NCI-H2196 treated with DMSO at 0.1 percent for 48 hours (cell line): ENCODE results near the gene LVRN.

ENCODE experiments used
- DNase-seq: peaks from one replicate; lab custom pipeline; 2025; ENCODE audit not compliant: unreplicated experiment; lab: John Stamatoyannopoulos, UW

LVRN gene

DNA sequence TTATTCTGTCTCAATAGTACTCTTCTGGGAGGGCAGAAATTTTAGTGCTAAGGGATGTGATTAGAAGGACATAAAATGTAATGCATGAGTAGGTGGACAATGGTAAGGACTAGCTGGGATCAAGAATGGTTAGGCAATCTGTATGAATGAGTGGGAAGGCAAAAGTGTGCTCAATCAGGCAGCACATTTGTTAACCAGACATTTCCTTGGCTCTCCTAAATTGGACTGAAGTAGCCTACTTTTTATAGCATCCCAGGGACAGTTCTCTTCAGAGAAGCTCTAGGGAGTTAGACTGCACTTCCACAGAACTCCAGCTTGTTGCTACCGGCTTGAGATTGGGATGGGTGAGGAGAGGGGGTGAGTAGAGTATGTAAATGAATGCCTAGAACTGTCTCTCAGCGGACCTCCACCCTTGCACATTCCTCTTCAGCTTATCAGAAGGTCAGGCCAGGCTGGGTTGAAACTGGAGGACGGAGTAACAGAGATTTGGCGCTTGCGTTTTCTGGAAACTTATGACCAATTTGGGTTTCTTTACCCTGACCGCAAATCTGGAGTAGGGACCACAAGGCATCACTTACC lies 51.0 kb downstream of the LVRN start:
- no peak for DNase-seq

DNA sequence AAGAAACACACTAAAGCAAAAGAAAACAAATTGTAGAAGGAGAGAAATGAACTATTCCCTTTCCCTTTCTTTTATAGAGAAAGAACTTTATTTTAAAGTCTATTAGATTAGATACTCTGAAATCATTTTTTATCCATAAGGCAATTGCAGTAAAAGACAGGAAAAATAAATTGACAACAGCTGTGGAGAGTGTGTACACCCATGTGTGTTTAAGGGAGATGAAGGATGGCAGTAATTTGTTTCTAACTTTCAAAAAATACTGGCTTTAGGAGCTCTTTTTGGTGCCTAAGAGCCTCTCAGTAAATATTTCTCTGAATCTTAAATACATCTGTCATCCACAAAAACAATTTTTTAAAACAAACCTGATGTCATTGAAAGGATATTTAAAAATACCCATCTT lies 51.7 kb downstream of the LVRN start:
- DNase-seq = no peak

DNA sequence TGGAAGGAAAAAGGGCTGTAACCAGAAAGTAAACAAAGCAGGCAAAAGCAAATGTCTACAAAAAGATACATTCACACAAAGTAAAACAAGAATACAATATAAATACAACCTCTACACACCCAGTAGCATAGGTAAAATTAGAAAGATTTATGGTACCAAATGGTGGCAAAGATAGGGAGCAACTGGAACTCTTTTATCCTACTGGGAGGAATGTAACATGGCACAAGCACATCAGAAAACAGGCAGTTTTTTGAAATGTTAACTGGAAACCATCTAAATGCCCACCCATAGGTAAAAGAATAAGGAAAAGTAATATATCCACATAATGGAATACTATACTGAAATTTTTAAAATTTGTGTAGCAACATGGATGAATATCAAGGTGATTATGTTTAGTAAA lies 61.3 kb downstream of the LVRN start:
- no peak for DNase-seq

DNA sequence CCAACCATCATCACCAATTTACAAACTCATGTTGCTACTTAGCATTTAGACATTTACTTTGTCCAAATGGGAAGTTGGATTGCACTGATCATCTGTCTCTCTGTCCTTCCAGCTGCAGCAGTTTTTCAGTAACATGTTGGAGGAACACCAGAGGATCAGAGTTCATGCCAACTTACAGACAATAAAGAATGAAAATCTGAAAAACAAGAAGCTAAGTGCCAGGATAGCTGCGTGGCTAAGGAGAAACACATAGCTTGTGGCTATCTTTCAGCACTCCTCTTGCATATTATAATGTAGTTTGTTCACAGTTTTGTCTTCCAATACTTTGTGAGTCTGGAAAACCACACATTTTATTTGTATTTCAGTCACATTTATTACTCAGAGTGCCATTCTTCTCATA lies 63.6 kb downstream of the LVRN start:
- no peak for DNase-seq

DNA sequence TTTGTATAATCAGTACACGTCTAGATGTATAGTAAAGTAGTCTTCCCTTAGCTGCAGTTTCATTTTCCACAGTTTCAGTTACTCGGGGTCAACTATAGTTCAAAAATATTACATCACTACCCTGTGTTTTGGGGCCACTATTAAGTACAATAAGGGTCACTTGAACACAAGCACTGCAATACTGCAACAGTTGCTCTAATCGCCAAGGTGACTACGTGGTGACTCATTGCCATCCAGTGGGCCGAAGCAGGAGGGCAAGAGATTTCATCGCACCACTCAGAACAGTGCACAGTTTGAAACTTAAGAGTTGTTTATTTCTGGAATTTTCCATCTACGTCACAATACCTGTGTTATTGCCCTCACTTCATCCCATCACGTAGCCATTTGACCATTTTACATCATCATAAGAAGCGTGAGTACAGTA lies 69.8 kb downstream of the LVRN start, which contains the start of gene ARL14EPL:
Gene ARL14EPL, plus strand, starts transcription at position 379 of the 424 bp plus-strand sequence. CDS start 18,994 bp downstream, outside the sequence.
- no peak for DNase-seq

DNA sequence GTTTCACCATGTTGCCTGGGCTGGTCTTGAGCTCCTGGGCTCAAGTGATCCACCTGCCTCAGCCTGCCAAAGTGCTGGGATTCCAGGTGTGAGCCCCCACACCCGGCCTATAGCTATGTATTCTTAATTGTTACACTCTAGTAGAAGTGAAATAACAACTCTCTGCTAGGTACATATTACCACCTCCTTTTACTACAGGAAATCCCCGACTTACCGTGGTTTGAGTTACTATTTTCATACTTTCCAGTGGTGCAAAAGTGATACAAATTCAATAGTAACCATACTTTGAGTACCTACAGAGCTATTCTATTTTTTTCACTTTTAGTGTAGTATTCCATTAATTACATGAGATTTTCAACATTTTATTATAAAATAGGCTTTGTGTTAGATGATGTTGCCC lies 70.7 kb downstream of the LVRN start:
- no peak for DNase-seq

DNA sequence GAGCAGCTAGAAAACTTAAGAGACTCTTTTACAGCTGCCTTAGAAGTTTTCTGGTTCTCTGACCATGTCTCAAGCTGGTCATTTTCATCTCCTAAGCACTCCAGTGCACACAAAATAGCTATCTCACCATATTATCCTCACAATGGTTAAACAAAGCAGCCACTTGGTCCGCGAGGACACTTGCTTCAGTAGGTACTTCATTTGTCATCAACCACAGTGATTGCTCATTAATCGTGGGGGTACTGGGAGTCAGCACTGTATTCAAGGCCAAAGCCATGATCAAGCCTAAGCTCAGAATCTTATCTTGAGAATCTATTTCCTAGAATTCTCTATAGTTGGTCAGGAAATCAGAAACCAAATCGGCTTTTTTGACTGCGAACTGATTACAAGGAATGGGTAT lies 72.8 kb downstream of the LVRN start:
- DNase-seq = no peak

DNA sequence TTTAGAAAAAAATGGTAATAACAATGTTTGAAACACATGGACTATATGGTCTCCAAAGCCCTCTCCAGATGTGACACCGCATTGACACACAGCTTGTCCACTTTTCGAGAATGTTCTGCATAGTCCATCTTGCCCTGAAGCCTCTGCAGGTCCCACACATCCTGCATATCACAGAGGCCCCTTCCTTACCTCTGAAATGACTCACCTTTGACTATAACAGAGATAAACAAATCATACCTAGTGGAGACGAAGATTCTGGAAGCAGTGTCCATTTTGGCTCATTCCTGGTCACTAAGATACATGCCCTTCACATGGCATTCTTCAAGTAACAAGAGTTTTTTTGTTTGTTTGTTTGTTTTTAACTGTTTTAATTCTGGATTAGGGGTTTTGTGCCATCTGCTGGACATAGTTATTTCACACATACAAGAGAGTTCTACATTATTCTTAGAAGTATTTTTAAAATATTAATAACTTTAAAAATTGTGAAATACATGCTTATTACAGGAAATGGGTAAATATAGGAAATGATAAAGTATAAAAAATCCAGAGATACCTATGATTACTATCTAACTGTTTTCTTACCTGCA lies 75.1 kb downstream of the LVRN start:
- no peak for DNase-seq

DNA sequence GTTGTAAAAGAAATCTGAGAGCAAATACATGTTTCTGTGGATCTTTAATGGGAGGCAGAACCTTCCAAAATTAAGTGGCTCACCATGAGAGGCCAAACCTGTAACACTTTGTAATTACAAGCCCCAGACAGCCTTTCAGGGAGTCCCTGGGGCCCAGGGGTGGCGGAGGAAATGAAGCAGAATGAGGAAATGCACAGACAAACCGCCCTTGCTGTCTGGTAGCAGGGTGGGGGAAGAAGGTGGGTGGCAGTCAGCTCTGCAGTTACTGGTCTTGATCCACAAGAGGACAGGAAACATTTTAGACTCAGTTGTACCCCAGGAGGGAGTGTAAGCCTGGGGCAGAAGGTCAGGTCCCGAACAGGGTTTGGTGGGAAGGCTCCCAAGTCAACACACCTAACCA lies 76.5 kb downstream of the LVRN start:
- no peak for DNase-seq

DNA sequence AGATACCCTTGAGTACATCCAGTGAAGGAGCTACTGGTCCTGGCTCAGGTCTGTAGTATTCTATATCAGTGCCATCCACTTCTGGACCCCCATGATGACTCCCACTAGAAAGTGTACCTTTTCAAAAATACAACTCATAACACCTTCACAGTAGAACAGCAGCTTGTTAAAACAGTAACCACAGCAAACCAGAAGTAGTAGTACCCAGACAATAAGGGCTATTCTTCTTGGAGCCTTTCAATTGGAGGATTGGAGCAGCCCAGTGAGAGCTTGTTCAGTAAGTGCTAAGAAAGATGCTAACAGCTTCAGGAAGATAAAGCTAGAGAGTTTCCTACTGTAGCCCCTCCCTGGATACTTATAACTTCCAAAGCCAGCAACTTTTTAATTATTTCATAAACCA lies 80.1 kb downstream of the LVRN start:
- DNase-seq = no peak

DNA sequence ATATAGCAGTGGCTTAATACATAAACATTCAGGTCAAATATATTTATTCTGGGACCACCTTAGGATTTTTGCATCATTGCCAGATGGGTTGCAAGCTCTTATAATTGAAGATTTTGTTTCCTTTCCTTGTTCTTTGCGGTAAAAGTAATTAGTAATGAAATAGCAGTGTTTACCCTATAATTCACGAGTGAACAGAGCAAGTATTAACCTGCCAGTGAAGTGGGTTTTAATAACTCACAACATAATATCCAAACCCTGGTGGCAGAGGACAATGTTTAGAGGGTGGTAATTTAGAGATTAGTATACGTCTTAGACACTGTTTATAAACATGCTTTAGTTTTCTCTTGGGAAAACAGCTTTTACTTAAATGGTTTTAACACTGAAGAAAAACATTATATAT lies 81.8 kb downstream of the LVRN start:
- DNase-seq = no peak

DNA sequence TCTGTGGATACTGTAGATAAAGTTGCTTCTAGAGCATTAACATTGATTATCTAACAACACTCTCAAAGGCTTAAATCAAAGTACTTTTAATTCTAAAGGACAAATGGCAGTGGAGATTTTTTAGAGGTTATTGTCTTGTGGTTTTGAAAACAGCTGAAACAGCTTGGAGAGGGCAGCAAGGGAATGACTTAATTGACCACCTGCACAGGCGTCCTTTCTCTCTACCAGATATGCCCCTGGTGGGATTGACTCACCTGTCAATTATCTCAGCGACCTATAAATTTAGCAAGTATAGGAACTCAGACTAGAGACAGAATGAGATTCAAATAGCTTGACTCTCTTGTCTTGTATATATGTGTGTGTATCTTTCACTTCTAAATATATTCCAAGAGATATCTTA lies 83.5 kb downstream of the LVRN start:
- no peak for DNase-seq

DNA sequence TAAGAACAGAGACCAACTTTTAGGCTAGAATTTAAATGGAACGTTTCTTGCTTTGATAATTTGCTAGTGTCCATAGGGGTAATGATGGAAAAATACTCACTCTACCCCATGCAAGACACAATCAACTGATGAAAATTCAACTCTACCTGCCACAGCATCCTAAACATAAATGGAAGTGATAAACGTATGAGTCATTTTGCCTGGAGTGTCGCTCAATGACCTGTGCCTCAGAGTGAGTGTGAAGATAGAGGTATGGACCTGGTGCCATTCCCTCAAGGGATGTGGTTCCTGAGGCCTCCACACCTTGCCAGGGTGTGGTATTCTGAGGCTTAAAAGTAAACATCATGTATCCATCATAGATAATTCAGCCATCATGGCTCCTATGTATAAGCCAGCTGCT lies 84.0 kb downstream of the LVRN start:
- DNase-seq = no peak

DNA sequence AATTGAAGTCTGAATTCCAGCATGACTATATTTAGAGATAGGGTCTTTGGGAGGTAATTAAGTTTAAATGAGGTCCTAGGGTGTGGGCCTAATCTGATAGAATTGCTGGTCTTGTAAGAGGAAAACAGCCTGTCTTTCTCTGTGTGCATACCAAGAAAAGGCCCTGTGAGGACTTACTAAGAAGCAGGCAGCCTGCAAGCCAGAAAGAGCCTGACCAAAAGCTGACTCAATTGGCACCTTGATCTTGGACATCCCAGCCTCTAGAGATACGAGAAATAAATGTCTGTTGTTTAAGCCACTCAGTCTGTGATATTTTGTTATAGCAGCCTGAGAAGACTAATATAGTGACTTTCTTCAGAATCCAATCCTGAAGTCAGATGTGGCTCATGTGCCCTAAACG lies 84.5 kb downstream of the LVRN start:
- no peak for DNase-seq

DNA sequence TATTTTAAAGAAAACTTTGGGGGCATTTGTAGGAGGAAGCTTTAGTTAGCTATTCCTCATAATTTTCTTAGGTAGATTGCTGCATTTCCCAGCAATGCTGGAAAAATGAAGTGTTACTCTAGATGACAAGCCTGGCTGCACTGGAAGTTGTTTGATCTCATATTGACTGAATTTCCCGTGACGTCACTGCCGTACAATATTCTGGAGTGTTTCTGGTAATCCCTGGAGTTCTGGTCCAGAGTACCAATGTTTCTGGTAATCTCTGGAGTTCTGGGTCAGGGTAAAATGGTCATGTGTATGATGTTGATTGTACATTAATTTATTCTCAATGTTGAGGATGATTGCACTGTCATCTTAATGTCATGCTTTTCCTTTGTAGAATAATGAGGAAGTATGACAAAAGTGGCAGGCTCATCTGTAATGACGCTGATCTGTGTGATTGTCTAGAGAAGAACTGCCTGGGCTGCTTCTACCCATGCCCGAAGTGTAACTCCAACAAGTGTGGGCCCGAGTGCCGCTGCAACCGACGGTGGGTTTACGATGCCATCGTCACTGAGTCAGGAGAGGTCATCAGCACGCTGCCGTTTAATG lies 96.2 kb downstream of the LVRN start:
- no peak for DNase-seq

DNA sequence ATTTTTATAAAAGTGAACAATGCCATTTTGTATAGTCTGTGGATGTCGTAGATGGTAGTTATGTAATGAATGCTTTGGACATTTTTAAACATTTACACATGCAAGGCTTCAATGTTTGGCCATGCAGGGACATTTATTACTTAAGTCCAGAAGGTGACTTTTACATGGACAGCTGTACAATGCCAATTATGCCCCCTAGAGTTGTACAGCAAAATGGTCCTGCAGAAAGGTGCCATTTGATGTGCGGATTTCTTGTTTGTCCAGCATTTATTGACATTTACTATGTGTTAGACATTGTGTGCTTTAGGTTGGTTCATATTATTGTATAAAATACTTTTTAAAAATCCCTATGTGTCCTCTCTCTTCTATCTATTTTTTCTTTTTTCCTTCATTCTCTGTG lies 100.1 kb downstream of the LVRN start:
- no peak for DNase-seq

DNA sequence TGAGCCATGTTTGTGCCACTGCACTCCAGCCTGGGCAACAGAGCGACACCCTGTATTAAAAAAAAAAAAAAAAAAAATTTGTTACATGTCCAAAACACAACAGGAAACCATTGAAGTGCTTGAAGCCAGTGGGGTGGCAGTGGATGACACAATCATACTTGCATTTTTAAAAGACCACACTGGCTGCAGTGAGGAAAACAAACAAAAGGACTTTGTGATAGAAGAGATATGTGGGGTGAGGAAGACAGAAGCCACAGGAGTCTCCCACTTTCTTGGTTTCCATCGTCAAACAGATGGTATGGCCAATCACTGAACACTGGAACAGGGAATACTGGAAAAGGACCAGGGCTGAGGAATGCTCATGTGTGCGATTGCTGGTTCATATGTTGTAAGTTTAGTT lies 101.7 kb downstream of the LVRN start:
- DNase-seq = no peak

DNA sequence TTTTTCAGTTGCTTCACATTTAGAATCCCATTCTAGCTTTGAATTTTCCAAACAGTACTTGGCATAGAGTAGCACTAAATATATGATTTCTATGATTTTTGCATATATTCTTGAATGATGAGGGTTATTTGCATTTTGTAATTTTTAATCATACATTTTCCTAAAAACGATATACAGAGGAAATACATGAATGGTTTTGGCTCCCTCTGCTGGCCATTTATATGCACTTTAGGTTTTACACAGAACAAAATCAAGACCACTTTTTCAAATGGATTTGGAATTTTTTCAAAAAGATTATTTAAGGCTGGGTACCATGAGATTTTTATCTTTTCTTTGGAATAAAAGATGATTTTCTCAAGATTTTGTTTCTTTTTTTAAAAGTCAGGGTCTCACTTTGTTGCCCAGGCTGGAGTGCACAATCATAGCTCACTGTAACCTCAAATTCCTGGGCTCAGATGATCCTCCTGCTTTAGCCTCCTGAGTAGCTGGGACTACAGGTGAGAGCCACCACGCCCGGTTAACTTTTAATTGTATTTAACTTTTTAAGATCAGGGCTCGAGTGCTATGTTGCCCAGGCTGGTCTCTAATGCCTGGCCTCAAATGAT lies 105.9 kb downstream of the LVRN start:
- DNase-seq = peak; percentile 6

DNA sequence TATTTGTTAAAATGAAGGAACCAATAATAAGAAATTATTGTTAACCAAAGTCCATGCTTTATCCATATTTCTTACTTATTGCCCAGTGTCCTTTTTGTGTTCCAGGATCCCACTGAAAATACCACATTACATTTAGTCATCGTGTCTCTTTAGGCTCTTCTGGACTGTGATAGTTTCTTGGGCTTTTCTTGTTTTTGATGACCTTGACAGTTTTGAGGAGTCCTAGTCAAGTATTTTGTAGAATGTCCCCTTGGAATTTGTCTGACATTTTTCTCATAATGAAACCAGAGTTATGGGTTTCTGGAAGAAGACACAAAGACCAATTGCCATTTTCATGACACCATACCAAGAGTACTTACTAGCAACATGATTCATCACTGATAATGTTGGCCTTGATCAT lies 108.9 kb downstream of the LVRN start:
- DNase-seq = no peak

DNA sequence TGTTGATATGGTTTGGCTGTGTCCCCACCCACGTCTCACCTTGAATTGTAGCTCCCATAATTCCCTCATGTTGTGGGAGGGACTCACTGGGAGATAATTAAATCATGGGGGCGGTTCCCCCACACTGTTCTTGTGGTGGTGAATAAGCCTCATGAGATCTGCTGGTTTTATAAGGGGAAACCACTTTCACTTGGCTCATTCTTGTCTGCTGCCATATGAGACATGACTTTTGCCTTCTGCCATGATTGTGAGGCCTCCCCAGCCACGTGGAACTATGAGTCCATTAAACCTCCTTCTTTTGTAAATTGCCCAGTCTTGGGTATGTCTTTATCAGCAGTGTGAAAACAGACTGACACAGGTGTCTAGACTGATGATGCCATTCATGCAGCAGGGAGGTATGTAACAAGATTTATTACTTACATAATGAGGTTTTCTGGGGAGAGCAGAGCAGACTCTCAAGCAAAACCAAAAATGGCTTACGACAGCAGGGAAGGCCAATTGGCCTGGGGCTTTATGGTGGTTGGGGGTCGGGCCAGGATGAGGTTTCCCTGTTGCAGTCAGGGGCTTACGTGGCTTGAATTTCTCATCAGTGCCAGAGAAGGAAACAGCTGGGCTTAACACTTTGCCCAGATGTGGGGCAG lies 113.0 kb downstream of the LVRN start:
- no peak for DNase-seq

DNA sequence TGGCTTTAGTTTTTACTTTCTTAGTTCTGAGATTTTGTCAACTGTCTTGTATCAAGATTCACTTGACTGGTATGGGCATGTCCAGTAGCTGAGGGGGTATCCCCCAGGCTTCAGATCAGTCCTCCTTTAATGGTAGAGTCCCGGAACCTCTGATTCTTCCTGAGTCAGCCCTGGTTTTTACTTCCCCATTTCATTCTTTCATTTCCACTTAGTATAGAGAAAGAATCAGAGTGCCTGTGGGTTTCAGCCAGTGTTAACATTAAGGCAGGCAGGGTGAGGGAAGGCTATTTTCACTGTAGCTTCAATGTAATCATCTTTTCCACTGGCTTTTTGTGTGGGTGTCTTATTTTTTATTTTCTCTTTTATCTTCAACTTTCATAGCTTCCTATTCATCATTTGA lies 114.2 kb downstream of the LVRN start:
- no peak for DNase-seq
